Measurements from ENCODE around the gene CPNE1.

Gene CPNE1

DNA sequence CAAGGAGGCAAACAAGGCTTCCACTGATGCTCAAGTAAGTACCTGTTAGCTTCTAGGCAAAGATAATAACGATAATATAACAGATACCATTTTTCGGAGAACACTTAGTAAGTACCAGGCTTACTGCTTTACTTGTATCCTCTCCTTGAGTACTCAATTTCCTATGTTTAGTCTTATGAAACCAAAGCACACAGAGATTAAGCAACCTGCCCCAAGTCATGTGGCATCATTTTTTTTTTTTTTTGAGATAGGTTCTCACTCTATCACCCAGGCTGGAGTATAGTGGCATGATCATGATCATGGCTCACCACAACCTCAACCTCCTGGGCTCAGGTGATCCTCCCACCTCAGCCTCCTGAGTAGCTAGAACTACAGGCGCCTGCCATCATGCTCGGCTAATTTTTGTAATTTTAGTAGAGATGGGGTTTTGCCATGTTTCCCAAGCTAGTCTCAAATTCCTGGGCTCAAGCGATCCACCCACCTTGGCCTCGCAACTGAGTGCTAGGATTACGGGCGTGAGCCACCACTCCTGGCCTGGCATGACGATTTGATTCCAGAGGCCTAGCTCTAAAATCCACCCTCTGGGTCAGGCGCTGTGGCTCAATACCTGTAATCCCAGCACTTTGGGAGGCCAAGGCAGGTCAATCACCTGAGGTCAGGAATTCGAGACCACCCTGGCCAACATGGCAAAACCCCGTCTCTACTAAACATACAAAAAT, 35.1 kb downstream of the CPNE1 start:
- Histone ChIP-seq H3K9ac (ENCODE audit: low read depth, low read length) (no peak overlapping the region), H3K4me1 (ENCODE audit: insufficient read depth, low read length) (no peaks in the 10 kb centered on the region), H3K4me3 (ENCODE audit: low read length) (no peak overlapping the region), H3K27ac (ENCODE audit: low read length) (no peak overlapping the region), H3K9me3 (ENCODE audit: insufficient read depth, low read depth, low read length) (no peaks in the 10 kb centered on the region), H3K27me3 (ENCODE audit: insufficient read depth, low read length) (no peaks in the 10 kb centered on the region), H3K36me3 (ENCODE audit: insufficient read depth, low read depth, low read length) (peaks cover 77% of the 10 kb centered on the region)

GRCh38 chr20:35627121-35627520, 37.6 kb downstream of the CPNE1 start:
- no peaks in the 10 kb centered on the region for H3K4me1 ChIP-seq (ENCODE audit: insufficient read depth, low read length)
- peaks cover 73% of the 10 kb centered on the region for H3K36me3 ChIP-seq (ENCODE audit: insufficient read depth, low read depth, low read length)
- no peaks in the 10 kb centered on the region for H3K27me3 ChIP-seq (ENCODE audit: insufficient read depth, low read length)
- H3K27ac ChIP-seq (ENCODE audit: low read length) = no peak overlapping the region
- no peak overlapping the region for H3K4me3 ChIP-seq (ENCODE audit: low read length)
- no peak overlapping the region for H3K9ac ChIP-seq (ENCODE audit: low read depth, low read length)
- H3K9me3 ChIP-seq (ENCODE audit: insufficient read depth, low read depth, low read length) = no peaks in the 10 kb centered on the region

- no peak overlapping the region for H3K27ac ChIP-seq (ENCODE audit: low read length)
- peaks cover 68% of the 10 kb centered on the region for H3K36me3 ChIP-seq (ENCODE audit: insufficient read depth, low read depth, low read length)
- H3K4me1 ChIP-seq (ENCODE audit: insufficient read depth, low read length) = no peaks in the 10 kb centered on the region
- no peaks in the 10 kb centered on the region for H3K27me3 ChIP-seq (ENCODE audit: insufficient read depth, low read length)
- no peaks in the 10 kb centered on the region for H3K9me3 ChIP-seq (ENCODE audit: insufficient read depth, low read depth, low read length)
- H3K4me3 ChIP-seq (ENCODE audit: low read length) = no peak overlapping the region
- H3K9ac ChIP-seq (ENCODE audit: low read depth, low read length) = no peak overlapping the region
These were observed 38.2 kb downstream of the CPNE1 start for GRCh38 chr20:35626386-35627001.

GRCh38 chr20:35625584-35626385, 38.9 kb downstream of the CPNE1 start:
- H3K27ac ChIP-seq (ENCODE audit: low read length) = no peak overlapping the region
- H3K27me3 ChIP-seq (ENCODE audit: insufficient read depth, low read length) = no peaks in the 10 kb centered on the region
- peaks cover 61% of the 10 kb centered on the region for H3K36me3 ChIP-seq (ENCODE audit: insufficient read depth, low read depth, low read length)
- H3K4me3 ChIP-seq (ENCODE audit: low read length) = no peak overlapping the region
- H3K4me1 ChIP-seq (ENCODE audit: insufficient read depth, low read length) = no peaks in the 10 kb centered on the region
- no peaks in the 10 kb centered on the region for H3K9me3 ChIP-seq (ENCODE audit: insufficient read depth, low read depth, low read length)
- no peak overlapping the region for H3K9ac ChIP-seq (ENCODE audit: low read depth, low read length)

GRCh38 chr20:35621560-35621946, 43.1 kb downstream of the CPNE1 start:
- Histone ChIP-seq H3K9me3 (ENCODE audit: insufficient read depth, low read depth, low read length) (no peaks in the 10 kb centered on the region), H3K27me3 (ENCODE audit: insufficient read depth, low read length) (peaks cover 21% of the 10 kb centered on the region), H3K9ac (ENCODE audit: low read depth, low read length) (no peak overlapping the region), H3K4me3 (ENCODE audit: low read length) (no peak overlapping the region), H3K4me1 (ENCODE audit: insufficient read depth, low read length) (peaks cover 7% of the 10 kb centered on the region; the same call in 1 of the 2 replicates), H3K36me3 (ENCODE audit: insufficient read depth, low read depth, low read length) (peaks cover 23% of the 10 kb centered on the region), H3K27ac (ENCODE audit: low read length) (no peak overlapping the region)

DNA sequence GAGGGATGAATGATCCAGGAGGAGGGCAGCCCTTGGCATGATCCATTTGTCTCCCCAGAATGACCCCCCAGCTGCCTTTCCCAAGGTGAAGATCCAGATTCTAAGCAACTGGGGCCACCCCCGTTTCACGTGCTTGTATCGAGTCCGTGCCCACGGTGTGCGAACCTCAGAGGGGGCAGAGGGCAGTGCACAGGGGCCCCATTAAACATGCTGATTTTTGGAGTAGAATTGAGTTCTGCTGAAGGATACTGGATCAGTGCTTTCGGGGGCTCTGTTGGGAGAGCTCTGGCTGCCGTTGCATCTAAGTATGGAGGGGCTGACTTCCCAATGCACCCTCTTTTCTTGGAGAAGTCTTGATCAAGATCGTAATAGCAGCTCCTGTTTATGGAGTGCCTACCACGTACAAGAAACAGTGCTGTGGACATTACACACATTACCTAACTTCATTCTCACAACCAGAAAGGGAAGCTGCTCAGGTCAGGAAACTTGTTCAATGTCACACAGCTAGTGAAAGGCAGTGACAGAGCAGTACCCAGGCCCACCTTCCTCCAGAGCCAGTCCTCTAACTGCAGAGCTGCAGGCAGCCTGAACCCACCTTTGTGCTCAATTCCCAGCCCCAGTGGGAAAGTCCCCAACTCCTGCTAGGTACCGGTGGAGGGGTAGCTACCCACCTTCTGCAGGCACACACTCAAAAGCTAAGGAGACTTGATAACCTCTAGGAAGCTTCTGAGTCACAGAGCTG, 43.7 kb downstream of the CPNE1 start:
- peaks cover 21% of the 10 kb centered on the region for H3K27me3 ChIP-seq (ENCODE audit: insufficient read depth, low read length)
- no peak overlapping the region for H3K27ac ChIP-seq (ENCODE audit: low read length)
- peaks cover 7% of the 10 kb centered on the region; the same call in 1 of the 2 replicates for H3K4me1 ChIP-seq (ENCODE audit: insufficient read depth, low read length)
- H3K36me3 ChIP-seq (ENCODE audit: insufficient read depth, low read depth, low read length) = peaks cover 18% of the 10 kb centered on the region
- no peak overlapping the region for H3K4me3 ChIP-seq (ENCODE audit: low read length)
- no peak overlapping the region for H3K9ac ChIP-seq (ENCODE audit: low read depth, low read length)
- H3K9me3 ChIP-seq (ENCODE audit: insufficient read depth, low read depth, low read length) = no peaks in the 10 kb centered on the region

DNA sequence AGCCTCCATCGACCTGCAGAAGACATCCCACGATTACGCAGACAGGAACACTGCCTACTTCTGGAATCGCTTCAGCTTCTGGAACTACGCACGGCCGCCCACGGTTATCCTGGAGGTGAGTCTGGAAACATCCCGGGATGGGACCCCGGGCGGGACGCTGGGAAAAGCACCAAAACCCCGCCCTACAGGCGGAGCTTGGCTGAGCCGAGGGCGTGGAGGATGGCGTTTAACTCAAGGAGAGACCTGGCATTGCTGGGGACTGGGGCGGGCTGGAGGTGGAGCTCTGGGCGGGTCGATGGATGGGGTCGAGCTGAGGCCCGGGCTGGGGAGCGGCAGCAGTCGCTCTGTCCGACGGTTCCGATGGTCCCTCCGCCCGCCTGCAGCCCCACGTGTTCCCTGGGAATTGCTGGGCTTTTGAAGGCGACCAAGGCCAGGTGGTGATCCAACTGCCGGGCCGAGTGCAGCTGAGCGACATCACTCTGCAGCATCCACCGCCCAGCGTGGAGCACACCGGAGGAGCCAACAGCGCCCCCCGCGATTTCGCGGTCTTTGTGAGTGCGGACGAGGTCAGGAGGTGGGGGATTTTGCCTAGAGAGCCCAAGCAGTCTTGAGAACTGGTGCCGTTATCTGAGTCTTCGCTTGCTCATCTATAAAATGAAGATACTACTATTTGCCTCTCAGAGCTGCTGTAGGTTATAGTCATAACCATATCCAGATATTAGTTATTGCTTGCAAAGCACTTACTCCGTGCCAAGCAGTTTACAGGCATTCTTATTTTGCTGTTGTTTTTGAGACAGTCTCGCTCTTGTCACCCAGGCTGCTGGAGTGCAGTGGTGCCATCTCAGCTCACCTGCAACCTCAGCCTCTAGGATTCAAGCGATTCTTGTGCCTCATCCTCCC, 45.3 kb downstream of the CPNE1 start:
- Histone ChIP-seq H3K9me3 (ENCODE audit: insufficient read depth, low read depth, low read length) (no peaks in the 10 kb centered on the region), H3K36me3 (ENCODE audit: insufficient read depth, low read depth, low read length) (0 out of 2 replicates have a peak, but pooled peaks cover 3% of the 10 kb centered on the region), H3K27me3 (ENCODE audit: insufficient read depth, low read length) (peaks cover 21% of the 10 kb centered on the region), H3K9ac (ENCODE audit: low read depth, low read length) (peak overlapping the region; percentile 66; the same call in 1 of the 2 replicates), H3K4me3 (ENCODE audit: low read length) (peak overlapping the region; percentile 74), H3K4me1 (ENCODE audit: insufficient read depth, low read length) (peaks cover 7% of the 10 kb centered on the region; the same call in 1 of the 2 replicates), H3K27ac (ENCODE audit: low read length) (no peak overlapping the region)

DNA sequence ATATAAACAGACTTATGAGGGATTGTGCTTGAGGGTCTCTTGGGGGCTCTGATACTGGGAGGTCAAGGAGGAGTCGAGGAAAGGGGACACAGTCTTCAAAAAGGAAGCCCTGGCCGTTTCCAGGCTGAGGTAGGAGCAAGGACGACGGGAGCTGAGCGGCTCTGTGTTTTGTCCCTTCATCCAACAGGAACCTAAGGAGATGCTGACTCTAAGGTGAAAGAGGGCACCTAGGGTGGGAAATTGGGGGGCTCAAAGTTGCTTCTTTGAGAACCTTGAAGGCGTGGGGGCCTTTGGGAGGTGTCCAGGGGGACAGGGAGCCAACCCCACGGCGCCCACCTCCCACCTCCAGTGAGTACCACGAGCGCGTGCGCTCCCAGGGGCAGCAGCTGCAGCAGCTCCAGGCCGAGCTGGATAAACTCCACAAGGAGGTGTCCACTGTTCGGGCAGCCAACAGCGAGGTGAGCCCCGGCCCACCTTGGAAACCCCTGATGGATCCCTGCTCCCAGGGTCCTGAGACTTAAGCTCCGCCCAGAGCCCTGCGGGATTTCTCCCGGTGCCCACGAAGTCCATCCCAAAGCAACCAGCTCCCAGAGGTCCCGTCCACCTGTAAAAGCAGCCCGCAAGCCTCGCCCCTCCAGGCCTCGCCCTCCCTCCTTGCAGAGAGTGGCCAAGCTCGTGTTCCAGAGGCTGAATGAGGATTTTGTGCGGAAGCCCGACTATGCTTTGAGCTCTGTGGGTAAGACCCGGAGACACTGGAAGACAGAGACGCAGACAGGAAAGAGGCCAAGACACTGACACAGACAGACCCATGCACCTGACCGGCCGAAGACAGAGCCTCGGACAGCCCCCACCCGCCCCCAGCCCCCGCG, 46.2 kb downstream of the CPNE1 start:
- H3K36me3 ChIP-seq (ENCODE audit: insufficient read depth, low read depth, low read length) = no peaks in the 10 kb centered on the region
- H3K27me3 ChIP-seq (ENCODE audit: insufficient read depth, low read length) = peaks cover 28% of the 10 kb centered on the region
- H3K4me1 ChIP-seq (ENCODE audit: insufficient read depth, low read length) = peaks cover 7% of the 10 kb centered on the region; the same call in 1 of the 2 replicates
- H3K9me3 ChIP-seq (ENCODE audit: insufficient read depth, low read depth, low read length) = no peaks in the 10 kb centered on the region
- H3K9ac ChIP-seq (ENCODE audit: low read depth, low read length) = peak overlapping the region; percentile 39
- no peak overlapping the region for H3K27ac ChIP-seq (ENCODE audit: low read length)
- H3K4me3 ChIP-seq (ENCODE audit: low read length) = peak overlapping the region; percentile 74

DNA sequence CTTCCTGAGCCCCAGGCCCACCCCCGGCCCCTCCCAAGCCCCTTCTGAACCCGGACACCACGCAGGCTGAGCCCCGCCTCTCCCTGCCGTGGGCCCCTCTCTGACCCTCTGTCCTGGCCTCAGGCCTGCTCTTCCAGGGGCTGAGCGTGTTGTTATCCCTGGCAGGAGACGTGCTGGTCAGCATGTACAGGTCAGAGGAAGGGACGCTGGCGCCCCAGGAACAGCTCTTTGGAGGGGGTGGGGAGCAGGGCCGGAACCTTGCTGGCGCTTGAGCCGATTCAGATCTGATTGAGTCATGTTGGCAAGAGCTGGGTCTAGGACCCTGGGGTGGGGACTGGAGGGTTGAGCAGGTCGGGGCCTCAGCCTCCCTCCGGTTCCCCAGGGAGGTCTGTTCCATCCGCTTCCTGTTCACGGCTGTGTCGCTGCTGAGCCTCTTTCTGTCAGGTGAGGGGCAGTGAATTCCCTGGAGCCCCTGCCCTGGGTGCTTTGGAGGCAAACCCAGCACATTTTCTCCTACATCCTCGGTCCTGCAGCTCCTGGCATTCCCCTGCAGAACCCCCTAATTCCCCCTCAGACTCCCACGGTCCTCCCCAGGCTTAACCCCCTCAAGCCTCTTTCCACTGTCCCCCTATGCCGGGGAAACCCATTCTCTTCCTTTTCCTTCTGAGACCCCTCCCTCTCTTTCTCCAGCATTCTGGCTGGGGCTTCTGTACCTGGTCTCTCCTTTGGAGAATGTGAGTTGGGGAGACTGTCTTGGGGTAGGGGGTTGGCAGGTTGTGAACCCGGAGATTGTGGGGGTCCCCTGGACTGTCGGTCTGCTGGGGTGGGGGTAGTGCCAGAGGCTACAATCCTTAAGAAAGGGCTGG, 47.1 kb downstream of the CPNE1 start:
- Histone ChIP-seq H3K27ac (ENCODE audit: low read length) (no peak overlapping the region), H3K9ac (ENCODE audit: low read depth, low read length) (no peak overlapping the region; the same call in 1 of the 2 replicates), H3K36me3 (ENCODE audit: insufficient read depth, low read depth, low read length) (no peaks in the 10 kb centered on the region), H3K27me3 (ENCODE audit: insufficient read depth, low read length) (peaks cover 28% of the 10 kb centered on the region), H3K9me3 (ENCODE audit: insufficient read depth, low read depth, low read length) (no peaks in the 10 kb centered on the region), H3K4me3 (ENCODE audit: low read length) (peak overlapping the region; percentile 74), H3K4me1 (ENCODE audit: insufficient read depth, low read length) (peaks cover 7% of the 10 kb centered on the region; the same call in 1 of the 2 replicates)

Data from iPS-20b (cell line).